B cell (primary cell): ENCODE data around the gene NBPF20. TPM values are rescaled to one million over a fixed set of nuclear protein-coding genes. Genes with fewer than 3 reads are reported as not detected.
A peak's percentile ranks its signal among the peaks of the same experiment; 100 is the strongest.
"Not testable (repeated sequence)": the region's sequence is repeated elsewhere in the genome, so short reads cannot be mapped to it uniquely, and the experiment has no call there.

Experiments used
- ATAC-seq: fragments of 200-7000 bp; cut with Tn5 transposase; one replicate; pipeline ENCODE4 v1.10.0; 2021; ENCODE audit warnings: low read depth, mild to moderate bottlenecking, moderate number of reproducible peaks, moderate library complexity
- CTCF ChIA-PET: fragments of 350-600 bp; sonication (Branson Sonifier 250); formaldehyde crosslinking; loops from one replicate; lab custom pipeline; 2021; ENCODE audit warnings: antibody characterized with exemption, inconsistent platforms; lab: Charles Lee
- POLR2A ChIA-PET: fragments of 350-600 bp; sonication (Branson Sonifier 250); formaldehyde crosslinking; loops from one replicate; lab custom pipeline; 2021; ENCODE audit warnings: antibody characterized with exemption; lab: Charles Lee
- DNase-seq: peaks from one replicate; pipeline ENCODE4 v3.0.0; 2013
- H2AFZ ChIP-seq: 2 replicates; pipeline ENCODE4 v1.6.1; 2012; ENCODE audit warnings: mild to moderate bottlenecking, low read depth, low read length; ENCODE audit not compliant: insufficient read depth, poor library complexity, severe bottlenecking
- H3K27ac ChIP-seq, 2 donors: 1 replicate in 1 of 2; 2 replicates in 1 of 2; pipeline ENCODE4 v1.5.1; 2012 to 2013; ENCODE audit warnings: low read length in 2 of 2, mild to moderate bottlenecking in 2 of 2, moderate library complexity in 1 of 2
- H3K27me3 ChIP-seq, 4 experiments: fragments of 200-600 bp in 1 of 4; sonication (generic) in 1 of 4; replicated peaks in 1 of 4; 1 replicate in 2 of 4; 2 replicates in 2 of 4; pipeline versions ENCODE4 v1.6.1 to v1.7.0; 2013 to 2016; ENCODE audit warnings: low read length in 3 of 4, mild to moderate bottlenecking in 2 of 4, mixed read lengths in 1 of 4, moderate library complexity in 1 of 4; ENCODE audit not compliant: insufficient read depth in 4 of 4, control insufficient read depth in 3 of 4; ENCODE audit errors: control extremely low read depth in 1 of 4
- H3K36me3 ChIP-seq, 2 experiments: replicated peaks in 1 of 2; 1 replicate in 1 of 2; 2 replicates in 1 of 2; pipeline versions ENCODE4 v1.6.1 to v1.7.1; 2013; ENCODE audit warnings: low read length in 1 of 2; ENCODE audit not compliant: insufficient read depth in 2 of 2, control insufficient read depth in 1 of 2; ENCODE audit errors: control extremely low read depth in 1 of 2, extremely low read depth in 1 of 2
- H3K4me1 ChIP-seq, 2 donors: fragments of 200-600 bp in 1 of 2; sonication (generic) in 1 of 2; 1 replicate in 1 of 2; 2 replicates in 1 of 2; pipeline versions ENCODE4 v1.5.1 to v1.6.1; 2013 to 2017; ENCODE audit warnings: low read length in 2 of 2; ENCODE audit not compliant: control insufficient read depth in 2 of 2, insufficient read depth in 2 of 2
- H3K4me2 ChIP-seq: replicated peaks from 2 replicates; pipeline ENCODE3; 2012; ENCODE audit warnings: mild to moderate bottlenecking, low read depth, low read length; ENCODE audit not compliant: poor library complexity, severe bottlenecking
- H3K4me3 ChIP-seq, 5 experiments: fragments of 200-600 bp in 1 of 5; sonication (generic) in 1 of 5; 1 replicate in 3 of 5; 2 replicates in 2 of 5; pipeline versions ENCODE4 v1.5.1 to v1.7.0; 2011 to 2016; ENCODE audit warnings: low read length in 4 of 5, mild to moderate bottlenecking in 4 of 5, low read depth in 2 of 5, control low read depth in 1 of 5, moderate library complexity in 1 of 5; ENCODE audit not compliant: insufficient read depth in 1 of 5; ENCODE audit errors: control extremely low read depth in 1 of 5, extremely low read depth in 1 of 5
- H3K79me2 ChIP-seq: fragments of 200-600 bp; sonication (generic); one replicate; pipeline ENCODE4 v1.6.0; 2016; ENCODE audit warnings: low read length; ENCODE audit not compliant: control insufficient read depth, insufficient read depth
- H3K9ac ChIP-seq: fragments of 200-600 bp; sonication (generic); 2 replicates; pipeline ENCODE4 v1.6.1; 2017; ENCODE audit warnings: mild to moderate bottlenecking, low read length, moderate library complexity
- H3K9me3 ChIP-seq, 3 donors: one replicate each; pipeline versions ENCODE4 v1.6.1 to v1.7.1; 2013; ENCODE audit warnings: low read length in 2 of 3; ENCODE audit not compliant: control insufficient read depth in 2 of 3, insufficient read depth in 1 of 3; ENCODE audit errors: control extremely low read depth in 1 of 3
- H4K20me1 ChIP-seq: 2 replicates; pipeline ENCODE4 v1.6.0; 2012; ENCODE audit warnings: mild to moderate bottlenecking, low read length; ENCODE audit not compliant: insufficient read depth, control insufficient read depth, poor library complexity, severe bottlenecking
- H3K27ac Mint-ChIP-seq: one replicate; pipeline ENCODE4 v1.8.0; 2021; ENCODE audit warnings: mixed read lengths
- H3K27me3 Mint-ChIP-seq: one replicate; pipeline ENCODE4 v1.8.0; 2021; ENCODE audit warnings: mixed read lengths
- H3K4me1 Mint-ChIP-seq: one replicate; pipeline ENCODE4 v1.8.0; 2021; ENCODE audit warnings: mixed read lengths
- H3K4me3 Mint-ChIP-seq: one replicate; pipeline ENCODE4 v1.8.0; 2021; ENCODE audit warnings: mixed read lengths
- H3K9me3 Mint-ChIP-seq: one replicate; pipeline ENCODE4 v1.8.0; 2022; ENCODE audit warnings: mixed read lengths; ENCODE audit not compliant: insufficient read depth
- WGBS: methylation state at CpG from one replicate; pipeline ENCODE4 v1.1.5; 2013; ENCODE audit warnings: missing lambda C conversion rate; ENCODE audit not compliant: insufficient coverage; 5-methylcytosine and 5-hydroxymethylcytosine counted together
- intact Hi-C: fragments of 100-400 bp; cut with micrococcal nuclease; formaldehyde crosslinking; loops from one replicate; pipeline ENCODE4 v1.10.0; 2022
- polyA plus RNA-seq: library from polyadenylated mRNA; depleted of rRNA; stranded (reverse); fragments of >200 nt; gene quantifications from 2 replicates; pipeline ENCODE4 v1.2.3, GENCODE V29; 2012
- total RNA-seq, 2 donors: library from RNA; stranded (reverse); fragments of 120-200 nt in 1 of 2; gene quantifications; 1 replicate in 1 of 2; 2 replicates in 1 of 2; pipeline versions ENCODE4 v1.2.3 to v1.2.4, GENCODE V29; 2013 to 2022

NBPF20 gene
- total and polyA plus RNA-seq, 2 donors (not counting 1 experiment from before 2014, with no cell fraction given): 3.1 to 9.7 TPM

- peaks cover 4 to 17% of the 10 kb centered on the region in 2 donors for H3K4me1 ChIP-seq
- H3K36me3 ChIP-seq, intact Hi-C loops, POLR2A ChIA-PET, H3K9me3 ChIP-seq, H3K4me3 Mint-ChIP-seq, DNase-seq, ATAC-seq, H3K27ac ChIP-seq, H2AFZ ChIP-seq, H3K4me2 ChIP-seq, H3K4me3 ChIP-seq, H3K79me2 ChIP-seq, CTCF ChIA-PET, H3K27ac Mint-ChIP-seq, H4K20me1 ChIP-seq, H3K9ac ChIP-seq: not testable (repeated sequence)
- Mint-ChIP-seq H3K9me3 (peaks cover 17% of the 10 kb centered on the region), H3K4me1 (peaks cover 17% of the 10 kb centered on the region), H3K27me3 (peaks cover 36% of the 10 kb centered on the region)
- H3K27me3 ChIP-seq: peaks cover 0 to 33% (median 21%) of the 10 kb centered on the region in 4 experiments
- no CpG with 5 or more reads among the region's 1 CpG for WGBS
Measured at GRCh38 chr1:145429329-145429728, 3.9 kb upstream of the NBPF20 start.

- CTCF ChIA-PET, H3K79me2 ChIP-seq, H3K9me3 ChIP-seq, H3K36me3 ChIP-seq, intact Hi-C loops, H3K4me1 Mint-ChIP-seq, H4K20me1 ChIP-seq, POLR2A ChIA-PET: not testable (repeated sequence)
- DNase-seq: peak; percentile 30
- Histone ChIP-seq H3K9ac (peak overlapping the region; percentile 76), H3K4me1 (peaks cover 4 to 12% of the 10 kb centered on the region in 2 donors), H3K4me3 (peak overlapping the region in 4 of 5 experiments; percentile 63 to 78 (median 68)), H3K27ac (peak overlapping the region in 1 of 2 donors; percentile 33), H3K27me3 (peaks cover 0 to 21% (median 16%) of the 10 kb centered on the region in 4 experiments), H3K4me2 (peak overlapping the region; percentile 94), H2AFZ (peak overlapping the region; percentile 98)
- peak overlapping the region; percentile 93 for H3K4me3 Mint-ChIP-seq
- peak overlapping the region; percentile 90 for H3K27ac Mint-ChIP-seq
- peak; percentile 80 for ATAC-seq
- 2% methylated on average over 11 of the region's 59 CpGs for whole genome bisulfite sequencing
- peaks cover 23% of the 10 kb centered on the region for H3K27me3 Mint-ChIP-seq
- peaks cover 11% of the 10 kb centered on the region for H3K9me3 Mint-ChIP-seq
Measured at GRCh38 chr1:145424612-145425435, 579 bp downstream of the NBPF20 start.

- H3K27me3 Mint-ChIP-seq, H3K9ac ChIP-seq, ATAC-seq, H3K4me2 ChIP-seq, H3K4me1 ChIP-seq, H3K4me3 Mint-ChIP-seq, H2AFZ ChIP-seq, H3K9me3 Mint-ChIP-seq, H3K27me3 ChIP-seq, H4K20me1 ChIP-seq, H3K4me3 ChIP-seq, DNase-seq, CTCF ChIA-PET, intact Hi-C loops, H3K4me1 Mint-ChIP-seq, H3K27ac Mint-ChIP-seq, H3K27ac ChIP-seq, H3K36me3 ChIP-seq, H3K79me2 ChIP-seq, H3K9me3 ChIP-seq, POLR2A ChIA-PET: not testable (repeated sequence)
- WGBS: no CpG with 5 or more reads among the region's 8 CpGs
Measured at GRCh38 chr1:145415149-145415548, 10.3 kb downstream of the NBPF20 start.

- H3K9me3 Mint-ChIP-seq, H3K4me1 ChIP-seq, H3K79me2 ChIP-seq, POLR2A ChIA-PET, H3K4me3 Mint-ChIP-seq, H3K4me2 ChIP-seq, H3K27me3 ChIP-seq, H3K9me3 ChIP-seq, H3K27ac Mint-ChIP-seq, H3K4me3 ChIP-seq, H3K9ac ChIP-seq, H3K4me1 Mint-ChIP-seq, intact Hi-C loops, ATAC-seq, H3K27me3 Mint-ChIP-seq, DNase-seq, H3K36me3 ChIP-seq, H2AFZ ChIP-seq, H3K27ac ChIP-seq, CTCF ChIA-PET, H4K20me1 ChIP-seq: not testable (repeated sequence)
- WGBS: no CpG with 5 or more reads among the region's 14 CpGs
Measured at GRCh38 chr1:145407266-145407665, 18.1 kb downstream of the NBPF20 start.
